HepG2 (cell line): ENCODE measurements around the gene COG1. TPM values are rescaled to one million over a fixed set of nuclear protein-coding genes. Genes with fewer than 3 reads are reported as not detected.

Experiments
- ARID4A ChIP-seq: sonication (generic); formaldehyde crosslinking; IDR thresholded peaks from 2 replicates; pipeline ENCODE4 v1.5.0; 2020; ENCODE audit warnings: mild to moderate bottlenecking, missing genetic modification reagents, borderline replicate concordance
- CENPX ChIP-seq: sonication (generic); formaldehyde crosslinking; IDR thresholded peaks from 2 replicates; pipeline ENCODE4 v1.9.0; 2021; ENCODE audit warnings: mild to moderate bottlenecking, missing genetic modification reagents, moderate library complexity
- FOXJ3 ChIP-seq: sonication (generic); formaldehyde crosslinking; IDR thresholded peaks from 2 replicates; pipeline ENCODE4 v1.4.0; 2020; ENCODE audit warnings: missing genetic modification reagents, mild to moderate bottlenecking, borderline replicate concordance
- HCFC1 ChIP-seq: fragments of 150-350 bp; IDR thresholded peaks from 2 replicates; pipeline ENCODE4 v1.6.1; 2014; ENCODE audit warnings: low read depth, low read length
- HNRNPK ChIP-seq: fragments of 200-400 bp; formaldehyde crosslinking; IDR thresholded peaks from 2 replicates; pipeline ENCODE4 v1.6.1; 2018; ENCODE audit warnings: low read length, low read depth, moderate library complexity, mild to moderate bottlenecking; ENCODE audit not compliant: poor library complexity, severe bottlenecking
- MAF1 ChIP-seq: sonication (generic); formaldehyde crosslinking; IDR thresholded peaks from 2 replicates; pipeline ENCODE4 v1.5.0; 2020; ENCODE audit warnings: missing genetic modification reagents, borderline replicate concordance
- NR2F6 ChIP-seq, 2 experiments: IDR thresholded peaks; 2 replicates each; pipeline ENCODE4 v1.6.1; 2016; ENCODE audit warnings: antibody characterized with exemption in 1 of 2, mild to moderate bottlenecking in 1 of 2
- RNF219 ChIP-seq: sonication (generic); formaldehyde crosslinking; IDR thresholded peaks from 2 replicates; pipeline ENCODE4 v1.5.0; 2020; ENCODE audit warnings: mild to moderate bottlenecking, missing genetic modification reagents
- SIN3B ChIP-seq: fragments of 150-350 bp; IDR thresholded peaks from 2 replicates; pipeline ENCODE4 v1.6.1; 2014; ENCODE audit warnings: low read length
- SRSF9 ChIP-seq: fragments of 200-400 bp; formaldehyde crosslinking; IDR thresholded peaks from 2 replicates; pipeline ENCODE4 v1.6.1; 2018; ENCODE audit warnings: borderline replicate concordance, mild to moderate bottlenecking, low read depth, low read length; ENCODE audit not compliant: insufficient read depth, poor library complexity, severe bottlenecking
- TBL1XR1 ChIP-seq: fragments of 150-350 bp; IDR thresholded peaks from 2 replicates; pipeline ENCODE4 v1.6.1; 2014; ENCODE audit warnings: borderline replicate concordance, low read length; ENCODE audit not compliant: partially characterized antibody
- ZBTB8A ChIP-seq: sonication (generic); formaldehyde crosslinking; IDR thresholded peaks from 2 replicates; pipeline ENCODE4 v1.4.0; 2020; ENCODE audit warnings: mild to moderate bottlenecking, low read depth, missing genetic modification reagents, borderline replicate concordance
- ZNF142 ChIP-seq: sonication (generic); formaldehyde crosslinking; IDR thresholded peaks from 2 replicates; pipeline ENCODE4 v1.4.0; 2020; ENCODE audit warnings: missing genetic modification reagents
- ZNF563 ChIP-seq: sonication (generic); formaldehyde crosslinking; IDR thresholded peaks from 2 replicates; pipeline ENCODE4 v1.8.0; 2022; ENCODE audit warnings: mild to moderate bottlenecking, moderate library complexity, missing genetic modification reagents
- ZNF720 ChIP-seq: sonication (generic); formaldehyde crosslinking; IDR thresholded peaks from 2 replicates; pipeline ENCODE4 v1.4.0; 2020; ENCODE audit warnings: missing genetic modification reagents
- polyA plus RNA-seq, 8 experiments: library from polyadenylated mRNA; depleted of rRNA in 3 of 8; stranded (reverse) in 7 of 8; unstranded in 1 of 8; fragments of >200 nt; fragmentation: Illumina TruSeq in 4 of 8; extraction: Trizol in 4 of 8; gene quantifications; 2 replicates each; pipeline versions ENCODE4 v1.2.1 to v1.2.3, GENCODE V29; 2011 to 2016; ENCODE audit warnings: low read depth in 4 of 8, missing spikeins in 1 of 8, mixed read lengths in 1 of 8; ENCODE audit not compliant: insufficient read depth in 1 of 8
- total RNA-seq, 5 experiments: library from RNA; depleted of rRNA; stranded (reverse); fragments of >200 nt; fragmentation: Illumina TruSeq; extraction: Trizol; gene quantifications; 2 replicates each; pipeline ENCODE4 v1.2.3, GENCODE V29; 2016; ENCODE audit warnings: low read depth in 1 of 5

Gene COG1
- total and polyA plus RNA-seq, 2 of the 13 experiments (the other 11 are each of a cell fraction or from before 2014, with no cell fraction given): 36.6 to 39.7 TPM

DNA sequence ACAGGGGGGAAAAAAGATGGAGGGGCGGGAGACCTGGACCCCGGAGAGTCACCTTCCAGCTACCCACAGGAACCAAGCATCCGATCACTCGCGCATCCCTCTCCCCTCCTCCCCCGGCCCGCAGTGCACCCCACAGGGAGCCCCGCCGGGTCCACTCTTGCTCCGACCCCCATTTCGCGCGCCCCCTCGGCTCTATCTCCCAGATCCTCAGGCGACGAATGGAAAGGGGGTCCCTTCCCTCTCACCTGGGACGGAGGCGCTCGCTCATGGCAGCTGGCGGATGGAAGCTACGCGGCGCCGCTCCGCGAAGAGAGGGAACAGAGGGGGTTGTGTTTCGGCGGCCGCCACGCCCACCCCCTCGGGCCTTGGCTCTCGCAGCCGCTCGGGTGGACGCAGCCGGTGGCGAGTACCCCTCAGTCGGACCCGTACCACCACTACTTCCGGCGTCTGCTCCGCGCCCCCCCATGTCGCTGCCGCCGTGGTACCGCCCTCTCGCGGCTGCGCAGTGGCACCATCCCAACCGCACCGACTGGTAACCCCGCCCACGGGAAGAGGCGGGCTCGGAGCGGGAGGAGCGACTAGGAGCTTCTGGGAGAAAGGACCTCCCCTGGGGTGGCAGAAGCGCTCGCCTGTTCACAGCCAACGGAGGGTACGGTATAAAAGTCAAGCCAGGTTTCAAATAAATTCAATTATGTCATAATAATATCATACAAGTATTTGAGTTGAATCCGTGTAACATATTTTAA is 39.2 kb downstream of the COG1 start (continued):
- peak; percentile 44 for TF ChIP-seq HCFC1
- TF ChIP-seq ZNF720 (CRISPR knock-in tag): no peak
- no peak for TF ChIP-seq CENPX (CRISPR knock-in tag)
- peak; percentile 94; the same call in 1 of the 2 replicates for TF ChIP-seq ARID4A (CRISPR knock-in tag)
- TF ChIP-seq ZNF563: peak; percentile 40; the same call in 1 of the 2 replicates
- TF ChIP-seq ZBTB8A (CRISPR knock-in tag): peak; percentile 26; the same call in 1 of the 2 replicates
- TF ChIP-seq MAF1: peak; percentile 80; the same call in 1 of the 2 replicates
- peak; percentile 56; the same call in 1 of the 2 replicates for TF ChIP-seq FOXJ3 (CRISPR knock-in tag)
- no peak for TF ChIP-seq TBL1XR1
- TF ChIP-seq SRSF9: no peak
- no peak; the same call in 1 of the 2 replicates for TF ChIP-seq ZNF142 (CRISPR knock-in tag)
- peak; percentile 17; the same call in 1 of the 2 replicates for TF ChIP-seq NR2F6 (IDR thresholded peaks at IDR 0.05)
- TF ChIP-seq NR2F6 (CRISPR knock-in tag; IDR thresholded peaks at IDR 0.05): peak; percentile 65; the same call in 1 of the 2 replicates
- TF ChIP-seq RNF219: no peak
- TF ChIP-seq SIN3B: peak; percentile 25; the same call in 1 of the 2 replicates
- peak; percentile 52 for TF ChIP-seq HNRNPK
